ENCODE data around the gene ULK2. TPM values are rescaled to one million over a fixed set of nuclear protein-coding genes. Genes with fewer than 3 reads are reported as not detected.

ULK2 gene
- total RNA-seq, 3 donors from 2014 or later, result 22.1 to 25.6 (median 23.0) TPM

DNA sequence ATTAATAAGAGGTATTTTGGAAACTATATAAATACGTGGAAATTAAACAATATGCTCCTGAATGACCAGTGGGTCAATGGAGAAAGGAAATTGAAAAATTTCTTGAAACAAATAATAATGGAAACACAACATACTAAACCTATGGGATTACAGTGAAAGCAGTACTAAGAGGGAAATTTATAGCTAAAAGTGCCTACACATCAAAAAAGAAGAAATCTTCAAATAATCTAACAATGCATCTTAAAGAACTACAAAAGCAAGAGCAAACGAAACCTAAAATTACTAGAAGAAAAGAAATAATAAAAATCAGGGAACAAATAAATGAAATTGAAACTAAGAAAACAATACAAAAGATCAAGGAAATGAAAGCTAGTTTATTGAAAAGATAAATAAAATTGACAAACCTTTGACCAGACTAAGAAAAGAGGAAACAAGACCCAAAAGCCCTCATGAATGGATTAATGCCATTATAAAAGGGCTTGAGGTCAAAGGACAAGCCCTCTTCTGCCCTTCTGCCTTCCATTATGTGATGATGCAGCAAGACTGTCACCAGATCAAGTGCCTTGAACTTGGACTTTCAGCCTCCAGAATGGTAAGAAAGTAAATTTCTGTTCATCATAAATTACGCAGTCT lies 75.7 kb downstream of the ULK2 start:
- Histone ChIP-seq H3K36me3 (peaks cover 19% of the 10 kb centered on the region), H3K4me1 (no peaks in the 10 kb centered on the region), H3K9me3 (peaks cover 0 to 14% of the 10 kb centered on the region in 2 donors), H3K4me3 (no peak overlapping the region), H3K27ac (no peak overlapping the region), H3K27me3 (no peaks in the 10 kb centered on the region)
- intact Hi-C loops (cut with DNase I; ENCODE audit: low total_unique reads), result no loop called here
- TF ChIP-seq POLR2AphosphoS5 (IDR thresholded peaks at IDR 0.05) (no peak), POLR2A (IDR thresholded peaks at IDR 0.05) (no peak)
- TF ChIP-seq, protein P1, sequence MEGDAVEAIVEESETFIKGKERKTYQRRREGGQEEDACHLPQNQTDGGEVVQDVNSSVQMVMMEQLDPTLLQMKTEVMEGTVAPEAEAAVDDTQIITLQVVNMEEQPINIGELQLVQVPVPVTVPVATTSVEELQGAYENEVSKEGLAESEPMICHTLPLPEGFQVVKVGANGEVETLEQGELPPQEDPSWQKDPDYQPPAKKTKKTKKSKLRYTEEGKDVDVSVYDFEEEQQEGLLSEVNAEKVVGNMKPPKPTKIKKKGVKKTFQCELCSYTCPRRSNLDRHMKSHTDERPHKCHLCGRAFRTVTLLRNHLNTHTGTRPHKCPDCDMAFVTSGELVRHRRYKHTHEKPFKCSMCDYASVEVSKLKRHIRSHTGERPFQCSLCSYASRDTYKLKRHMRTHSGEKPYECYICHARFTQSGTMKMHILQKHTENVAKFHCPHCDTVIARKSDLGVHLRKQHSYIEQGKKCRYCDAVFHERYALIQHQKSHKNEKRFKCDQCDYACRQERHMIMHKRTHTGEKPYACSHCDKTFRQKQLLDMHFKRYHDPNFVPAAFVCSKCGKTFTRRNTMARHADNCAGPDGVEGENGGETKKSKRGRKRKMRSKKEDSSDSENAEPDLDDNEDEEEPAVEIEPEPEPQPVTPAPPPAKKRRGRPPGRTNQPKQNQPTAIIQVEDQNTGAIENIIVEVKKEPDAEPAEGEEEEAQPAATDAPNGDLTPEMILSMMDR (IDR thresholded peaks at IDR 0.05), result no peak
- no peak for DNase-seq (ENCODE audit: low spot score in 2 of 2)

DNA sequence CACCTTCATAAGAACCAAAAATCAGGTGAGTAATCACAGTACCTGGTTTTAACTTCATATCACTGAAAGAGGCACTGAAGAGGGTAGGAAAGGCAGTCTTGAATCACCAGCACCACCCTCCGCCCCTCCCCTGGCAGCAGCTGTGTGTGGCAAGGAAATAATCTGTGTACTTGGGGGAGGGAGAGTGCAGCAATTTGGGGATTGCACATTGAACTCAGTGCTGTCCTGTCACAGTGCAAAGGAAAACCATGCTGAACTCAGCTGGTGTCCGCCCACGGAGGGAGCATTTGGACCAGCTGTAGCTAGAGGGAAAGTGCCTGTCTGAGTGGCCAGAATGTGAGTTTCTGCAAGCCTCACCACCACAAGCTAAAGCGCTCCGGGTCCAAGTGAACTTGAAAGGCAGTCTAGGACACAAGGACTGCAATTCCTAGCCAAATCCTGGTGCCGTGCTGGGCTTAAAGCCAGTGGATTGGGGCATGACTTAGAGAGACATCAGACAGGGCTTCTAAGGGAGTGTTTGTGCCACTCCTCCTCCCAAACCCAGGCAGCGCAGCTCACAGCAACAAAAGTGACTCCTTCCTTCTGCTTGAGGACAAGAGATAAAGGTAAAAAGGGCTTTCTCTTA lies 79.9 kb downstream of the ULK2 start:
- no peaks in the 10 kb centered on the region for H3K9me3 ChIP-seq
- intact Hi-C loops (cut with DNase I; ENCODE audit: low total_unique reads), result no loop called here
- H3K4me1 ChIP-seq, result no peaks in the 10 kb centered on the region
- H3K27ac ChIP-seq, result no peak overlapping the region
- H3K4me3 ChIP-seq, result no peak overlapping the region
- no peaks in the 10 kb centered on the region for H3K36me3 ChIP-seq
- TF ChIP-seq, protein P1 (IDR thresholded peaks at IDR 0.05), result no peak
- TF ChIP-seq POLR2A (IDR thresholded peaks at IDR 0.05) (no peak), POLR2AphosphoS5 (IDR thresholded peaks at IDR 0.05) (no peak)
- no peaks in the 10 kb centered on the region for H3K27me3 ChIP-seq
- DNase-seq (ENCODE audit: low spot score in 2 of 2), result no peak

DNA sequence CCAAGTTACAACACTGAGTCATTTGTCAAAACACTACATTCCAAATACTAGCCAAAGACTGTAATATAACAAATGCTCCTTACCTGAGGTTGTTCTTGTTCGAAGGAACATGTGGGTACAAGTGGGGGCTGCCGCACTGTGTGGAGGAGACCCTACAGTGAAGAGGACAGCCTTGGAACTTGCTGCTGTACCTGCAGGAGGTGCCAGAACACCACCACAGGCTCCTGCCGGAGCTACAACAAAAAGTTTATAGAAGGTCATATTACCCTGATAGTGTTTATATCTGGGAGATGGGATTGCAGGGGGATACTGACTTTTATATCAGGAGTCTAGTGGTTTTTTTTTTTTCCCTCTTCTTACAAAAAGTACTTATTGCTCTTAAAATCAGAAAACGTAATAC lies 81.9 kb downstream of the ULK2 start:
- intact Hi-C loops (cut with DNase I; ENCODE audit: low total_unique reads), result no loop called here
- Histone ChIP-seq H3K4me1 (no peaks in the 10 kb centered on the region), H3K9me3 (no peaks in the 10 kb centered on the region), H3K27ac (no peak overlapping the region), H3K36me3 (no peaks in the 10 kb centered on the region), H3K4me3 (no peak overlapping the region), H3K27me3 (no peaks in the 10 kb centered on the region)
- TF ChIP-seq, protein P1 (IDR thresholded peaks at IDR 0.05), result no peak
- no peak for TF ChIP-seq POLR2AphosphoS5 (IDR thresholded peaks at IDR 0.05)
- TF ChIP-seq POLR2A (IDR thresholded peaks at IDR 0.05), result no peak
- no peak for DNase-seq (ENCODE audit: low spot score in 2 of 2)

DNA sequence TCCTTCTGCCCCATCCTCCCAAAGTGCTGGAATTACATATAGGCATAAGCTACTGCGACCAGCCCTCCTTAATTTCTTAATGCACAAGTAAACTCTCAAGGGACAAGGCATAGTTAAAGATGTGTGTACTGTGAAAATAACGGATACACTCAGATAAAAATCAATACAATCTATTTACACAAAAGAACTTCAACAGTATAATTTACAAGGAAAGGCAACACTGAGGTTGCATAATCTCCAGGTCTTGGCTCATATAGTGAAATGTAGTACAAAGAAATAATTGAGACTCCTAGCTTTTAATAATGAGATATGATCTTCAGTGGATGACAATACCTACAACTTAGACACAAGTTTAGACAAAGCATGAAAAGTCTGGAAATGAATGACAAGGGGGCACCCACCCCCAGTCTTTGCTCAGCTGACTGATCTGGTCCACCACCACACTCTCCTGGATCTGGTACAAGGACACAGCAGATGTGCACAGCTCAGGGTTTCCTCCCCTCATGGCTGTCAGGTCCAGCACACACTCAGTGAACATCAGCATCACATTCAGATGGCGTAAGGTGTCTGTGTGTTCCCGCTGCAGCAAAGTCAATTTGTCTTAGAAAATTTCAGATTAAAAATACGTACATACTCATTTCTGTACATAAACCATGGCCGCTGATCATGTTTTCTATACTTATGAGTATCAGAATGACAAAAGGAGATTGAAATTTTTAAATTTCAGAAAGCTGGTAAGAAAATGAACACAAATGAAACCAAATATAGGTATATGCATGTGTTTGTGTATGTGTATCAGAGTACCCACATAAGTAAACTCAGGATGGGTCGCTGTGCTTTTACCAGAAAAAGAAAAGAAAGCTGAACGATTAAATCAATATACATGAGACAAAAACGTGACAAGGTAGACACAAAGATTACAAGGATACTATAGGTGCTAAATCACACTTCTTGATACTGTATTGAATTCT lies 86.0 kb downstream of the ULK2 start:
- DNase-seq (ENCODE audit: low spot score in 2 of 2), result no peak
- H3K4me3 ChIP-seq, result no peak overlapping the region
- no peaks in the 10 kb centered on the region for H3K9me3 ChIP-seq
- H3K4me1 ChIP-seq, result no peaks in the 10 kb centered on the region
- no peaks in the 10 kb centered on the region for H3K27me3 ChIP-seq
- no peaks in the 10 kb centered on the region for H3K36me3 ChIP-seq
- H3K27ac ChIP-seq, result no peak overlapping the region
- TF ChIP-seq, protein P1 (IDR thresholded peaks at IDR 0.05), result no peak
- TF ChIP-seq POLR2AphosphoS5 (IDR thresholded peaks at IDR 0.05), result no peak
- TF ChIP-seq POLR2A (IDR thresholded peaks at IDR 0.05), result no peak
- intact Hi-C loops (cut with DNase I; ENCODE audit: low total_unique reads), result no loop called here

Measured in breast epithelium (tissue), 4 donors.